Stomach (tissue), 9 donors: ENCODE data around the gene SLC25A53. TPM values are rescaled to one million over a fixed set of nuclear protein-coding genes. Genes with fewer than 3 reads are reported as not detected.

Experiments used
- DNase-seq, 2 donors: peaks; one replicate each; pipeline versions ENCODE4 v3.0.0 to v3.0.0-alpha.2; 2013 to 2019
- H3K27ac ChIP-seq, 5 donors: fragments of 200-600 bp in 4 of 5; sonication (generic) in 4 of 5; one replicate each; pipeline ENCODE4 v1.5.1; 2013 to 2019; ENCODE audit warnings: mild to moderate bottlenecking in 1 of 5, moderate library complexity in 1 of 5
- H3K27me3 ChIP-seq, 3 donors: fragments of 200-600 bp; sonication (generic); one replicate each; pipeline ENCODE4 v1.5.1; 2017 to 2019; ENCODE audit warnings: mixed run types in 1 of 3
- H3K36me3 ChIP-seq, 4 donors: fragments of 200-600 bp; sonication (generic); 1 replicate in 3 of 4; 2 replicates in 1 of 4; pipeline ENCODE4 v1.5.1; 2016 to 2019
- H3K4me1 ChIP-seq, 4 donors: fragments of 200-600 bp; sonication (generic); one replicate each; pipeline ENCODE4 v1.5.1; 2016 to 2019
- H3K4me3 ChIP-seq, 4 donors: fragments of 200-600 bp; sonication (generic) in 3 of 4; one replicate each; pipeline ENCODE4 v1.5.1; 2016 to 2019; ENCODE audit warnings: mild to moderate bottlenecking in 1 of 4
- H3K9me3 ChIP-seq, 4 donors: fragments of 200-600 bp; sonication (generic); one replicate each; pipeline ENCODE4 v1.5.1; 2016 to 2019
- EP300 ChIP-seq: sonication (generic); formaldehyde crosslinking; IDR thresholded peaks from one replicate; pipeline ENCODE4 v1.6.1; 2017; ENCODE audit warnings: antibody characterized with exemption
- POLR2A ChIP-seq, 4 donors: fragments of 450-650 bp; IDR thresholded peaks; one replicate each; pipeline ENCODE4 v1.6.1; 2016; ENCODE audit warnings: antibody characterized with exemption in 4 of 4, control low read depth in 2 of 4, mild to moderate bottlenecking in 1 of 4, moderate library complexity in 1 of 4
- POLR2AphosphoS5 ChIP-seq, 3 donors: sonication (generic); formaldehyde crosslinking; IDR thresholded peaks; one replicate each; pipeline ENCODE4 v1.6.1; 2016; ENCODE audit warnings: antibody characterized with exemption in 3 of 3
- WGBS, 5 donors: extraction: QIAGEN DNeasy Blood & Tissue Kit in 3 of 5; methylation state at CpG; one replicate each; pipeline versions ENCODE4 v1.1.5 to v1.1.7; 2013 to 2018; 5-methylcytosine and 5-hydroxymethylcytosine counted together
- intact Hi-C: fragments of 100-400 bp; cut with DNase I; formaldehyde crosslinking; loops from one replicate; pipeline ENCODE4 v1.15.1; 2023; ENCODE audit warnings: low total_unique reads
- polyA plus RNA-seq, 3 donors: library from polyadenylated mRNA; stranded (reverse); fragments of 200-250 nt; gene quantifications; one replicate each; pipeline ENCODE4 v1.2.3, GENCODE V29; 2013
- total RNA-seq, 5 donors: library from RNA; depleted of rRNA; stranded (reverse); fragments of >200 nt; gene quantifications; one replicate each; pipeline versions ENCODE4 v1.1.0 to v1.2.3, GENCODE V29; 2014 to 2016
- TF ChIP-seq, protein P1 (sequence below), 7 experiments: fragments of 450-650 bp in 4 of 7; fragments of 200-600 bp in 3 of 7; sonication (generic) in 3 of 7; IDR thresholded peaks; one replicate each; pipeline ENCODE4 v1.5.1; 2016 to 2019; ENCODE audit warnings: antibody characterized with exemption in 7 of 7, control low read depth in 2 of 7, mild to moderate bottlenecking in 1 of 7
- donor health status: healthy with polysubstance abuse.
- donor health status: Bipolar disorder and iron deficiency.
- donor health status: healthy.

Gene SLC25A53
- total and polyA plus RNA-seq, 8 donors: 2.9 to 118 (median 6.4) TPM

DNA sequence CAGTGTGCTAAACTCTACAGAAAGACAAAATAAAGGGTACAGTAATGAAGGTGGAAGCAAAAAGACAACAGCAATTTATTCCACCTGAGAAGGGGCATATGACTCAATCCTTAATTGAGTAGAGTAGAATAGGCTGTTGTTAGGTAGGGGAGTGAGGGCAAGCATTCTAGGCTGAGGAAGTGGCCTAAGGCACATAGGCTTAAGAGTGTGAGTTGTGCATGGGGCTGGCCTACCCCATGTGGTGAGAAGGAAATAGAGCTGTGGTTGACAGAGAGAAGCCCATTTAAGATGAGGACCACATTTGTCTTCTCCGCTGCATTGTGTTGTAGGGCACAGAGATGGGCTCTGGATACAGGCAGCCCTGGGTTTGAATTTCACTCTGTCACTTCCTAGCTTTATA lies 47.9 kb downstream of the SLC25A53 start:
- no peak for DNase-seq
- TF ChIP-seq POLR2AphosphoS5 (IDR thresholded peaks at IDR 0.05) (no peak), EP300 (no peak), POLR2A (IDR thresholded peaks at IDR 0.05) (no peak)
- TF ChIP-seq, protein P1, sequence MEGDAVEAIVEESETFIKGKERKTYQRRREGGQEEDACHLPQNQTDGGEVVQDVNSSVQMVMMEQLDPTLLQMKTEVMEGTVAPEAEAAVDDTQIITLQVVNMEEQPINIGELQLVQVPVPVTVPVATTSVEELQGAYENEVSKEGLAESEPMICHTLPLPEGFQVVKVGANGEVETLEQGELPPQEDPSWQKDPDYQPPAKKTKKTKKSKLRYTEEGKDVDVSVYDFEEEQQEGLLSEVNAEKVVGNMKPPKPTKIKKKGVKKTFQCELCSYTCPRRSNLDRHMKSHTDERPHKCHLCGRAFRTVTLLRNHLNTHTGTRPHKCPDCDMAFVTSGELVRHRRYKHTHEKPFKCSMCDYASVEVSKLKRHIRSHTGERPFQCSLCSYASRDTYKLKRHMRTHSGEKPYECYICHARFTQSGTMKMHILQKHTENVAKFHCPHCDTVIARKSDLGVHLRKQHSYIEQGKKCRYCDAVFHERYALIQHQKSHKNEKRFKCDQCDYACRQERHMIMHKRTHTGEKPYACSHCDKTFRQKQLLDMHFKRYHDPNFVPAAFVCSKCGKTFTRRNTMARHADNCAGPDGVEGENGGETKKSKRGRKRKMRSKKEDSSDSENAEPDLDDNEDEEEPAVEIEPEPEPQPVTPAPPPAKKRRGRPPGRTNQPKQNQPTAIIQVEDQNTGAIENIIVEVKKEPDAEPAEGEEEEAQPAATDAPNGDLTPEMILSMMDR (IDR thresholded peaks at IDR 0.05): no peak
- intact Hi-C loops: no loop called here
- H3K36me3 ChIP-seq: no peaks in the 10 kb centered on the region
- H3K4me3 ChIP-seq: no peak overlapping the region
- no peaks in the 10 kb centered on the region for H3K9me3 ChIP-seq
- WGBS, 5 donors: 55 to 93% (median 73%) methylated on average over 1 of the region's 1 CpG
- H3K27ac ChIP-seq: no peak overlapping the region
- H3K4me1 ChIP-seq: peaks cover 0 to 5% (median 2%) of the 10 kb centered on the region in 4 donors
- peaks cover 0 to 10% (median 0%) of the 10 kb centered on the region in 3 donors for H3K27me3 ChIP-seq

DNA sequence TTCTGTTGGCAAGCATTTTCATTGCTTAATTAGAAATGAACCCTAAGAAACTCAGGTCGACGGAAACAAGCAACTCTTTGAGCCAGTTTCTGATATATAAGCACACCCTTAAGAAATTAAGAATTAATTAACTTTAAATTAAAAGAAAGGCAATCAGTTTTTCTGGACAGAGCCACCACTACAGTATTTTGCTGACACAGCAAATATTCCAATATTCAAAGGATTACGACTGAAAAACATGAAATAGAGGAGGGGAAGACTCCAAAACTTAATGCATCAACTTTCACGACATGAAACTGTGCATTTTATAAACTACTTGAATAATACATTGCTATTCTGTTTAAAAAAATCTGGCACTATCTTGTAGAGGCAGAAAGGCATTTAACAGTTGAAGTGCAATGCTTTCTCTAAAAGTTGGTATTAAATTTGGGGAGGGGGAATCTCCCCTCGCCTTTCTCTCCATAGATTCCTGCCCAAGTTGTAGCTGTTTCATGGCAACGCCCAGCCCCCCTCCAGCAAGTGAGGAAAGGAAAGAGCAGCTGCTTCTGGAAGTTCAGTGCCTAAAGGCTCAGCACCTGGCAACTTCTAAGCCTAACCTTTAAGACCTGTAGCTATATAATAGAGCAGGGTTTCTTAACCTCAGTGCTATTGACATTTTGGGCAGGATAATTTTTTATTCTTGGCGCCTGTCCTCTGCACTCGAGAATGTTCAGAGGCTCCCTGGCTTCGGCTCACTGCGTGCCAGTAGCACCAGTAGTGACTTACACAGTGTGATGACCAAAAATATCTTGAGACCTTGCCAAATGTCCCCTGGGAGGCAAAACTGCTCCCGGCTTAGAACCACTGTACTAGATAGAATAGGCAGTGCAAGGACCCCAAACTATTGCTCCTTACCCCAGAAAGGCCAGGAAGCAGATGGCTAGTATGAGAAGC lies 51.2 kb downstream of the SLC25A53 start:
- 55 to 71% (median 64%) methylated on average over 9 to 11 of the region's 11 CpGs for WGBS, 5 donors
- Histone ChIP-seq H3K4me3 (no peak overlapping the region), H3K4me1 (no peaks in the 10 kb centered on the region), H3K36me3 (no peaks in the 10 kb centered on the region), H3K27me3 (peaks cover 0 to 3% (median 0%) of the 10 kb centered on the region in 3 donors), H3K9me3 (no peaks in the 10 kb centered on the region), H3K27ac (no peak overlapping the region)
- TF ChIP-seq, protein P1 (IDR thresholded peaks at IDR 0.05): no peak
- no peak for TF ChIP-seq POLR2AphosphoS5 (IDR thresholded peaks at IDR 0.05)
- DNase-seq: no peak
- intact Hi-C loops: no loop called here

DNA sequence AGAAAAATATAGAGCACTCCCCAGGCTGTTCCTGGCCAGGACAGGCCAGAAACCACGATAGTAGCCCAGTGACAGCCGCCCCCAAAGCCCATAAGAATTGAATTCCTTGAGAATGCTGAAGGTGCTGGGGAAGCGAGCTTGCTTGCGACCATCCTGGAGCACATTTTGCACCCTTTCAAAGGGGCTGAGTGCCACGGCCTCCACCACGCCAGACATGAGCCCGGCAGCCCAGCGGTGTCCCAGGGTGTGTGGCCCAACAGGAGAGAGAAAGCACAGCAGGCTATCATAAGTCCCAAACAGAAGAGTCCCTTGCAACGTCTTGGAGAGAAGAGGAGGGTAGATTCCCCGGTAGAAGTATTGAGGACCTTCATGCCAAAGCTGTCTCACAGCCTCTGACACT lies 52.1 kb downstream of the SLC25A53 start:
- peaks cover 0 to 3% (median 0%) of the 10 kb centered on the region in 3 donors for H3K27me3 ChIP-seq
- H3K36me3 ChIP-seq: no peaks in the 10 kb centered on the region
- TF ChIP-seq POLR2AphosphoS5 (IDR thresholded peaks at IDR 0.05): no peak
- no peak for TF ChIP-seq POLR2A (IDR thresholded peaks at IDR 0.05)
- no peak for TF ChIP-seq EP300
- TF ChIP-seq, protein P1 (IDR thresholded peaks at IDR 0.05): no peak
- no peak for DNase-seq
- H3K4me1 ChIP-seq: no peaks in the 10 kb centered on the region
- no peak overlapping the region for H3K27ac ChIP-seq
- no peaks in the 10 kb centered on the region for H3K9me3 ChIP-seq
- intact Hi-C loops: no loop called here
- H3K4me3 ChIP-seq: no peak overlapping the region
- 67 to 92% (median 87%) methylated on average over 8 to 10 of the region's 10 CpGs for WGBS, 5 donors

DNA sequence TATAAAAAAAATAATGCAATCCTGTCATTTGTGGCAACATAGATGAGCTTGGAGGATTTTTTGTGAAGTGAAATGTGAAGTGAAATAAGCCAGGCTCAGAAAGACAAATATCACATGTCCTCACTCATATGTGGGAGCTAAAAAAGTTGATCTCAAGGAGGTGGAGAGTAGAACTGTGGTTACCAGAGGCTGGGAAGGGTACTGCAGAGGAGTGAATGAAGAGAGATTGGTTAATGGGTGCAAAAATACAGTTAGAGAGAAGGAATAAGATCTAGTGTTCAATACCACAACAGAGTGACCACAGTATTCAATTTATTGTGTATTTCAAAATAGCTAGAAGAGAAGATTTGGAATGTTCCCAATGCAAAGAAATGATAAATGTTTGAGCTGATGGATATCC lies 57.9 kb downstream of the SLC25A53 start:
- Histone ChIP-seq H3K9me3 (no peaks in the 10 kb centered on the region), H3K4me1 (no peaks in the 10 kb centered on the region), H3K27me3 (peaks cover 0 to 7% (median 0%) of the 10 kb centered on the region in 3 donors), H3K27ac (no peak overlapping the region), H3K36me3 (no peaks in the 10 kb centered on the region), H3K4me3 (no peak overlapping the region)
- intact Hi-C loops: no loop called here
- TF ChIP-seq, protein P1 (IDR thresholded peaks at IDR 0.05): no peak
- TF ChIP-seq POLR2AphosphoS5 (IDR thresholded peaks at IDR 0.05) (no peak), EP300 (no peak), POLR2A (IDR thresholded peaks at IDR 0.05) (no peak)
- no peak for DNase-seq
